ENCODE data around the gene PACRG.

- TF ChIP-seq POLR2A (IDR thresholded peaks at IDR 0.05; ENCODE audit: low read depth, low read length) (no peak), POLR2AphosphoS5 (IDR thresholded peaks at IDR 0.05; ENCODE audit: low read depth, low read length) (no peak), SPI1 (IDR thresholded peaks at IDR 0.05; ENCODE audit: low read depth, low read length) (no peak), TAF1 (IDR thresholded peaks at IDR 0.05; ENCODE audit: low read depth, low read length) (no peak)
These were observed 611.7 kb downstream of the PACRG start for GRCh38 chr6:163339466-163339865.

Measured in GM12891 (cell line).